HepG2 (cell line): ENCODE data around the gene NPB. TPM values are rescaled to one million over a fixed set of nuclear protein-coding genes. Genes with fewer than 3 reads are reported as not detected.

ENCODE experiments used
- AKAP8 ChIP-seq: sonication (generic); formaldehyde crosslinking; IDR thresholded peaks from 2 replicates; pipeline ENCODE4 v1.5.1; 2020; ENCODE audit warnings: mild to moderate bottlenecking, missing genetic modification reagents
- BRD4 ChIP-seq: sonication (generic); formaldehyde crosslinking; IDR thresholded peaks from 2 replicates; pipeline ENCODE4 v1.4.0; 2020; ENCODE audit warnings: missing genetic modification reagents
- DR1 ChIP-seq: sonication (generic); formaldehyde crosslinking; IDR thresholded peaks from 2 replicates; pipeline ENCODE4 v1.8.0; 2021; ENCODE audit warnings: mild to moderate bottlenecking, missing genetic modification reagents, inconsistent platforms
- EP300 ChIP-seq, 3 experiments: sonication (generic) in 1 of 3; formaldehyde crosslinking in 1 of 3; IDR thresholded peaks; 2 replicates each; pipeline versions ENCODE4 v1.5.1 to v1.6.1; 2011 to 2020; ENCODE audit warnings: low read depth in 2 of 3, low read length in 2 of 3, borderline replicate concordance in 1 of 3, improper control_type of control experiment in 1 of 3, mild to moderate bottlenecking in 1 of 3, missing genetic modification reagents in 1 of 3, moderate library complexity in 1 of 3
- HOXA9 ChIP-seq: sonication (generic); formaldehyde crosslinking; IDR thresholded peaks from 2 replicates; pipeline ENCODE4 v1.8.1; 2022; ENCODE audit warnings: missing genetic modification reagents, mild to moderate bottlenecking, moderate library complexity, borderline replicate concordance
- JUNB ChIP-seq: sonication (generic); formaldehyde crosslinking; IDR thresholded peaks from 2 replicates; pipeline ENCODE4 v1.8.0; 2022; ENCODE audit warnings: missing genetic modification reagents, mild to moderate bottlenecking, borderline replicate concordance
- KAT7 ChIP-seq: IDR thresholded peaks from 2 replicates; pipeline ENCODE4 v1.6.1; 2018; ENCODE audit warnings: borderline replicate concordance, missing compliant biosample characterization
- KLF11 ChIP-seq: IDR thresholded peaks from 2 replicates; pipeline ENCODE4 v1.6.1; 2016; ENCODE audit warnings: missing compliant biosample characterization
- MIXL1 ChIP-seq: IDR thresholded peaks from 2 replicates; pipeline ENCODE4 v1.6.1; 2016
- NFYC ChIP-seq: IDR thresholded peaks from 2 replicates; pipeline ENCODE4 v1.6.1; 2016; ENCODE audit warnings: missing genetic modification reagents, missing compliant biosample characterization
- NPAS2 ChIP-seq: sonication (generic); formaldehyde crosslinking; IDR thresholded peaks from 2 replicates; pipeline ENCODE4 v1.8.0; 2022; ENCODE audit warnings: mild to moderate bottlenecking, missing genetic modification reagents, borderline replicate concordance
- PLSCR1 ChIP-seq: sonication (generic); formaldehyde crosslinking; IDR thresholded peaks from 2 replicates; pipeline ENCODE4 v1.5.0; 2020; ENCODE audit warnings: missing genetic modification reagents, mild to moderate bottlenecking, borderline replicate concordance
- POLR2AphosphoS5 ChIP-seq: IDR thresholded peaks from 2 replicates; pipeline ENCODE4 v1.6.1; 2012; ENCODE audit warnings: low read depth, low read length
- SP140L ChIP-seq: sonication (generic); formaldehyde crosslinking; IDR thresholded peaks from 2 replicates; pipeline ENCODE4 v1.4.0; 2020; ENCODE audit warnings: missing genetic modification reagents, borderline replicate concordance
- SUZ12 ChIP-seq: fragments of 150-350 bp; IDR thresholded peaks from 2 replicates; pipeline ENCODE4 v1.6.1; 2014; ENCODE audit warnings: low read depth, low read length
- TCF7 ChIP-seq: sonication (generic); IDR thresholded peaks from 2 replicates; pipeline ENCODE4 v1.6.1; 2016; ENCODE audit warnings: antibody characterized with exemption, low read depth
- ZBTB3 ChIP-seq: sonication (generic); formaldehyde crosslinking; IDR thresholded peaks from 2 replicates; pipeline ENCODE4 v1.4.0; 2020; ENCODE audit warnings: low read depth, mild to moderate bottlenecking, moderate library complexity, missing genetic modification reagents, borderline replicate concordance
- ZFP82 ChIP-seq: sonication (generic); formaldehyde crosslinking; IDR thresholded peaks from 2 replicates; pipeline ENCODE4 v1.5.1; 2020; ENCODE audit warnings: mild to moderate bottlenecking, missing genetic modification reagents, borderline replicate concordance
- ZNF552 ChIP-seq: sonication (generic); formaldehyde crosslinking; IDR thresholded peaks from 2 replicates; pipeline ENCODE4 v1.9.0; 2022; ENCODE audit warnings: missing genetic modification reagents, mild to moderate bottlenecking, borderline replicate concordance
- ZNF709 ChIP-seq: sonication (generic); formaldehyde crosslinking; IDR thresholded peaks from 2 replicates; pipeline ENCODE4 v1.5.0; 2020; ENCODE audit warnings: mild to moderate bottlenecking, missing genetic modification reagents
- ZNF761 ChIP-seq: sonication (generic); formaldehyde crosslinking; conservative IDR thresholded peaks from 2 replicates; pipeline ENCODE4 v1.4.0; 2020; ENCODE audit warnings: mild to moderate bottlenecking, missing genetic modification reagents
- ZNF792 ChIP-seq: IDR thresholded peaks from 2 replicates; pipeline ENCODE4 v1.6.1; 2016
- polyA plus RNA-seq, 8 experiments: library from polyadenylated mRNA; depleted of rRNA in 3 of 8; stranded (reverse) in 7 of 8; unstranded in 1 of 8; fragments of >200 nt; fragmentation: Illumina TruSeq in 4 of 8; extraction: Trizol in 4 of 8; gene quantifications; 2 replicates each; pipeline versions ENCODE4 v1.2.1 to v1.2.3, GENCODE V29; 2011 to 2016; ENCODE audit warnings: low read depth in 4 of 8, missing spikeins in 1 of 8, mixed read lengths in 1 of 8; ENCODE audit not compliant: insufficient read depth in 1 of 8
- total RNA-seq, 5 experiments: library from RNA; depleted of rRNA; stranded (reverse); fragments of >200 nt; fragmentation: Illumina TruSeq; extraction: Trizol; gene quantifications; 2 replicates each; pipeline ENCODE4 v1.2.3, GENCODE V29; 2016; ENCODE audit warnings: low read depth in 1 of 5
- TF ChIP-seq, protein P1 (sequence below): sonication (generic); formaldehyde crosslinking; IDR thresholded peaks from 2 replicates; pipeline ENCODE4 v1.5.1; 2020; ENCODE audit warnings: mild to moderate bottlenecking, moderate library complexity, missing genetic modification reagents
- TF ChIP-seq, protein P2 (sequence below), 2 experiments: IDR thresholded peaks; 2 replicates each; pipeline ENCODE4 v1.6.1; 2011 to 2012; ENCODE audit warnings: low read length in 2 of 2, borderline replicate concordance in 1 of 2, low read depth in 1 of 2, mild to moderate bottlenecking in 1 of 2, moderate library complexity in 1 of 2

Gene NPB
- total and polyA plus RNA-seq, 2 of the 13 experiments (the other 11 are each of a cell fraction or from before 2014, with no cell fraction given), result 0.11 to 0.93 TPM

DNA sequence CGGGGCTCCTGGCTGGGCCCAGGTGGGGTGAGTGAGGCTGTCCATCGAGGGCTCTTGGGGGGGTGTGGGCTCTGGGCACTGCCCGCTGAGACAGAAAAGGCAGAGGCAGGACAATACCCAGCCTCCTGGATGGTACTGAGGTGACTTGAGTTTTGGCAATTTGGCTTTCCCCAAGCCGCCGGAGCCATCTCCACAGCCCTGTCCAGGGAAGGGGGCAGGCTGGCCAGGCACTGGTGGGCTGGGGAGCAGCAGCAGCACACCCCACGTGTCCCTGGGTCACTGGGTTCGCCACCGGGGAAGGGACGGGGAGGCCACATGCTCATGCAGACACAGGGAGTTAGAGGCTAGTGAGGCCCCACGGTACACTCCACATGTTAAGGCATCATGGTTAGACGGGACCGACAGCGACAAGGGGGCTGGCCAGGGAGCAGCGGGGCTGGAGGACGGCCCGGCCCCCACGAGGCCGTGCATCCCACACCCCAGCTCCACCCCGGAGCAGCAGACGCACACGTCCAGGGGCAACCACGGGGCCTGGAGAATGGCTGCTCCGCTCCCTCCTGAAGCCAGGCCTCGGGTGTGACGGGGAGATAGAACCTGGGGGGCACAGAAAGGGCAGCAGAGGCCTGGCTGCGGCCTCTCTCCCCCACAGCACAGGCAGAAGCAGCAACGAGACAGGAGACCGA, 33.9 kb upstream of the NPB start (continued):
- TF ChIP-seq ZFP82 (CRISPR knock-in tag) (no peak; the same call in 1 of the 2 replicates), SUZ12 (no peak), JUNB (CRISPR knock-in tag) (peak; percentile 69; the same call in 1 of the 2 replicates), PLSCR1 (CRISPR knock-in tag) (no peak), BRD4 (CRISPR knock-in tag) (no peak), DR1 (CRISPR knock-in tag) (no peak; the same call in 1 of the 2 replicates), ZNF792 (CRISPR knock-in tag) (no peak), ZNF552 (CRISPR knock-in tag) (peak; percentile 75; the same call in 1 of the 2 replicates), NPAS2 (CRISPR knock-in tag) (no peak), MIXL1 (CRISPR knock-in tag) (no peak), EP300 (IDR thresholded peaks at IDR 0.05; ENCODE audit: low read depth in 2 of 2, low read length in 2 of 2) (no peak; a peak in 1 of 4 replicates), EP300 (CRISPR knock-in tag; IDR thresholded peaks at IDR 0.05; ENCODE audit: borderline replicate concordance) (no peak), AKAP8 (CRISPR knock-in tag) (peak; percentile 99), KLF11 (CRISPR knock-in tag) (no peak; the same call in 1 of the 2 replicates), KAT7 (CRISPR knock-in tag) (no peak), ZBTB3 (CRISPR knock-in tag) (no peak), TCF7 (no peak), ZNF761 (CRISPR knock-in tag) (no peak), HOXA9 (peak; percentile 77), ZNF709 (CRISPR knock-in tag) (peak; percentile 1; the same call in 1 of the 2 replicates), NFYC (CRISPR knock-in tag) (no peak), SP140L (CRISPR knock-in tag) (no peak), POLR2AphosphoS5 (peak; percentile 32)
- TF ChIP-seq, protein P1, sequence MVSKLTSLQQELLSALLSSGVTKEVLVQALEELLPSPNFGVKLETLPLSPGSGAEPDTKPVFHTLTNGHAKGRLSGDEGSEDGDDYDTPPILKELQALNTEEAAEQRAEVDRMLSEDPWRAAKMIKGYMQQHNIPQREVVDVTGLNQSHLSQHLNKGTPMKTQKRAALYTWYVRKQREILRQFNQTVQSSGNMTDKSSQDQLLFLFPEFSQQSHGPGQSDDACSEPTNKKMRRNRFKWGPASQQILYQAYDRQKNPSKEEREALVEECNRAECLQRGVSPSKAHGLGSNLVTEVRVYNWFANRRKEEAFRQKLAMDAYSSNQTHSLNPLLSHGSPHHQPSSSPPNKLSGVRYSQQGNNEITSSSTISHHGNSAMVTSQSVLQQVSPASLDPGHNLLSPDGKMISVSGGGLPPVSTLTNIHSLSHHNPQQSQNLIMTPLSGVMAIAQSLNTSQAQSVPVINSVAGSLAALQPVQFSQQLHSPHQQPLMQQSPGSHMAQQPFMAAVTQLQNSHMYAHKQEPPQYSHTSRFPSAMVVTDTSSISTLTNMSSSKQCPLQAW (CRISPR knock-in tag), result 0 out of 2 replicates have a peak, but pooled peaks have one; percentile 15
- TF ChIP-seq, protein P2, sequence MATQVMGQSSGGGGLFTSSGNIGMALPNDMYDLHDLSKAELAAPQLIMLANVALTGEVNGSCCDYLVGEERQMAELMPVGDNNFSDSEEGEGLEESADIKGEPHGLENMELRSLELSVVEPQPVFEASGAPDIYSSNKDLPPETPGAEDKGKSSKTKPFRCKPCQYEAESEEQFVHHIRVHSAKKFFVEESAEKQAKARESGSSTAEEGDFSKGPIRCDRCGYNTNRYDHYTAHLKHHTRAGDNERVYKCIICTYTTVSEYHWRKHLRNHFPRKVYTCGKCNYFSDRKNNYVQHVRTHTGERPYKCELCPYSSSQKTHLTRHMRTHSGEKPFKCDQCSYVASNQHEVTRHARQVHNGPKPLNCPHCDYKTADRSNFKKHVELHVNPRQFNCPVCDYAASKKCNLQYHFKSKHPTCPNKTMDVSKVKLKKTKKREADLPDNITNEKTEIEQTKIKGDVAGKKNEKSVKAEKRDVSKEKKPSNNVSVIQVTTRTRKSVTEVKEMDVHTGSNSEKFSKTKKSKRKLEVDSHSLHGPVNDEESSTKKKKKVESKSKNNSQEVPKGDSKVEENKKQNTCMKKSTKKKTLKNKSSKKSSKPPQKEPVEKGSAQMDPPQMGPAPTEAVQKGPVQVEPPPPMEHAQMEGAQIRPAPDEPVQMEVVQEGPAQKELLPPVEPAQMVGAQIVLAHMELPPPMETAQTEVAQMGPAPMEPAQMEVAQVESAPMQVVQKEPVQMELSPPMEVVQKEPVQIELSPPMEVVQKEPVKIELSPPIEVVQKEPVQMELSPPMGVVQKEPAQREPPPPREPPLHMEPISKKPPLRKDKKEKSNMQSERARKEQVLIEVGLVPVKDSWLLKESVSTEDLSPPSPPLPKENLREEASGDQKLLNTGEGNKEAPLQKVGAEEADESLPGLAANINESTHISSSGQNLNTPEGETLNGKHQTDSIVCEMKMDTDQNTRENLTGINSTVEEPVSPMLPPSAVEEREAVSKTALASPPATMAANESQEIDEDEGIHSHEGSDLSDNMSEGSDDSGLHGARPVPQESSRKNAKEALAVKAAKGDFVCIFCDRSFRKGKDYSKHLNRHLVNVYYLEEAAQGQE (IDR thresholded peaks at IDR 0.05; ENCODE audit: borderline replicate concordance in 1 of 2, low read depth in 1 of 2, low read length in 2 of 2), result no peak
